Activated T-cell treated with anti-CD3 and anti-CD28 coated beads, Interleukin-2, amount 50 U/mL, for 4 hours (primary cell): Measurements from ENCODE around the gene TMEM134. TPM values are rescaled to one million over a fixed set of nuclear protein-coding genes. Genes with fewer than 3 reads are reported as not detected.

ENCODE experiments used
- ATAC-seq, 2 donors: fragments of 200-7000 bp; cut with Tn5 transposase; one replicate each; pipeline ENCODE4 v1.10.0; 2021
- DNase-seq: peaks from one replicate; pipeline ENCODE4 v3.0.0-alpha.2; 2020
- H3K27me3 Mint-ChIP-seq: one replicate; pipeline ENCODE4 v1.8.0; 2021; ENCODE audit warnings: low read depth, mixed read lengths
- H3K36me3 Mint-ChIP-seq: one replicate; pipeline ENCODE4 v1.8.0; 2022; ENCODE audit warnings: mixed read lengths; ENCODE audit not compliant: insufficient read depth
- H3K4me1 Mint-ChIP-seq: one replicate; pipeline ENCODE4 v1.8.0; 2021; ENCODE audit warnings: low read depth, mixed read lengths
- H3K4me3 Mint-ChIP-seq: one replicate; pipeline ENCODE4 v1.8.0; 2021; ENCODE audit warnings: mild to moderate bottlenecking, moderate library complexity, mixed read lengths
- H3K9me3 Mint-ChIP-seq: one replicate; pipeline ENCODE4 v1.8.0; 2021; ENCODE audit warnings: mixed read lengths
- total RNA-seq, 3 donors: library from RNA; stranded (reverse); gene quantifications; one replicate each; pipeline ENCODE4 v1.2.1, GENCODE V29; 2021

TMEM134 gene
- total RNA-seq, 3 donors from 2014 or later: 31.1 to 36.3 (median 32.9) TPM

DNA sequence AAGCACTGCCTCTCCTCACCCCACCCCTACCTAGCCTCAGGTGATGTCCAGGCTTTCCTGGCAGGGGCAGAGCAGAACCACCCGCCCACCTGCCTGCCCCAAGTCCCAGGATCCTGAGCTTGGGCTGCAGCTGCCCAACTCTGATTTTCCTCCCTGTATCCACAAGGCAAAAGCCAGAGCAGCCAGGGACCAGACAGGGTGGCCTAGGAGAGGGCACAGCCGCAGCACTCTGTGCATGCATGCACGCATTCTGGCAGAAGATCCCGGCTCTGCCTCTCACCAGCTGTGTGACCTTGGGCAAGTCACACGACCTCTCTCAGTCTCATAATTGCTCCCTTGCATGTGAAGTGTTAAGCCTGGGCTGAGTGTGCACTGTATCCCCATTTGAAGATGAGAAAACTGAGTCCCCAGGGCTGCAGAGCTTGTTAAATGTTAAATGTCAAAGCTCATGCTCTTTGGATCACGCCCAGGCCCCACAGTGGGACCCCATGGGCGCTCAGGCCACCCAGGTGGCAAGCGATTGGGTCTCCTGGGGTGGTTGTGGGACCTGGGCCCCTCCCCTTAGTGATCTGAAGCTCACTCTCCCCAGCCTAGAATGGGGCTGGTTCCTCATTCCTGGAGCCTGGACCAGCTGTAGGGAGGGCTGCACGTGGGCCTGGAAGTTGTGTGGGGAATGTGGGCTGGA, 56.4 kb downstream of the TMEM134 start:
- Mint-ChIP-seq H3K4me3 (no peak overlapping the region), H3K9me3 (no peaks in the 10 kb centered on the region), H3K4me1 (peaks cover 76% of the 10 kb centered on the region), H3K36me3 (no peaks in the 10 kb centered on the region), H3K27me3 (no peaks in the 10 kb centered on the region)
- DNase-seq (no peak), ATAC-seq (no peak)

- ATAC-seq (peak; percentile 15), DNase-seq (no peak)
- Mint-ChIP-seq H3K36me3 (peaks cover 5% of the 10 kb centered on the region), H3K9me3 (no peaks in the 10 kb centered on the region), H3K27me3 (no peaks in the 10 kb centered on the region), H3K4me1 (peaks cover 79% of the 10 kb centered on the region), H3K4me3 (no peak overlapping the region)
Observed at GRCh38 chr11:67411785-67412152, 57.3 kb downstream of the TMEM134 start.

Other genes with a start within 250 kb of the TMEM134 start
- gene GRK2, start 202.8 kb downstream of the TMEM134 start, total RNA-seq: 100 to 1,000 TPM; 152 to 172 (median 171) TPM
- gene ANKRD13D, start 179.9 kb downstream of the TMEM134 start, total RNA-seq: 10 to 100 TPM; 67.7 to 75.4 (median 69.8) TPM
- gene SSH3, start 165.7 kb downstream of the TMEM134 start, total RNA-seq: 1 to 10 TPM; 4.8 to 7.2 (median 6.6) TPM
- gene POLD4, start 115.7 kb downstream of the TMEM134 start, total RNA-seq: 10 to 100 TPM; 16.4 to 23.8 (median 22.0) TPM
- gene CLCF1, start 95.7 kb downstream of the TMEM134 start, total RNA-seq: 1 to 10 TPM in 2 of 3 donors, under 1 TPM in 1; 0.56 to 1.5 (median 1.4) TPM
- gene RAD9A, start 77.3 kb downstream of the TMEM134 start, total RNA-seq: 10 to 100 TPM; 36.2 to 40.0 (median 36.2) TPM
- 100 to 1,000 TPM; 262 to 265 (median 264) TPM for gene PPP1CA, start 67.4 kb downstream of the TMEM134 start, total RNA-seq
- gene TBC1D10C, start 65.2 kb downstream of the TMEM134 start, total RNA-seq: 10 to 100 TPM; 63.5 to 90.1 (median 68.5) TPM
- gene CARNS1, start 53.6 kb downstream of the TMEM134 start, total RNA-seq: 1 to 10 TPM; 1.4 to 2.2 (median 1.5) TPM
- gene RPS6KB2, start 40.8 kb downstream of the TMEM134 start, total RNA-seq: 10 to 100 TPM; 90.3 to 97.2 (median 92.7) TPM
- gene PTPRCAP, start 31.6 kb downstream of the TMEM134 start, total RNA-seq: 100 to 1,000 TPM in 2 of 3 donors, 10 to 100 TPM in 1; 61.5 to 114 (median 108) TPM
- 100 to 1,000 TPM in 2 of 3 donors, 10 to 100 TPM in 1; 97.5 to 139 (median 114) TPM for gene CORO1B, start 25.8 kb downstream of the TMEM134 start, total RNA-seq
- gene GPR152, start 16.5 kb downstream of the TMEM134 start, total RNA-seq: not detected
- gene CABP4, start 13.9 kb downstream of the TMEM134 start, total RNA-seq: 1 to 10 TPM in 2 of 3 donors, under 1 TPM in 1; 0.48 to 1.5 (median 1.1) TPM
- gene AIP, start 13.8 kb upstream of the TMEM134 start, total RNA-seq: 100 to 1,000 TPM; 156 to 183 (median 166) TPM
- 100 to 1,000 TPM in 1 of 3 donors, 10 to 100 TPM in 2; 88.8 to 118 (median 96.4) TPM for gene PITPNM1, start 36.1 kb upstream of the TMEM134 start, total RNA-seq
- gene CDK2AP2, start 38.9 kb upstream of the TMEM134 start, total RNA-seq: 10 to 100 TPM; 79.1 to 89.1 (median 86.2) TPM
- gene CABP2, start 54.2 kb upstream of the TMEM134 start, total RNA-seq: not detected
- gene GSTP1, start 114.6 kb upstream of the TMEM134 start, total RNA-seq: 100 to 1,000 TPM; 363 to 446 (median 421) TPM
- gene NDUFV1, start 137.7 kb upstream of the TMEM134 start, total RNA-seq: 100 to 1,000 TPM; 338 to 353 (median 350) TPM
- 10 to 100 TPM; 10.2 to 14.4 (median 12.6) TPM for gene NUDT8, start 160.7 kb upstream of the TMEM134 start, total RNA-seq
- not detected for gene TBX10, start 170.5 kb upstream of the TMEM134 start, total RNA-seq
- gene ACY3, start 181.5 kb upstream of the TMEM134 start, total RNA-seq: under 1 TPM in 1 of 3 donors, not detected in 2; 0.37 TPM
- not detected for gene ALDH3B2, start 205.4 kb upstream of the TMEM134 start, total RNA-seq